ENCODE results near the gene LRRC47. TPM values are rescaled to one million over a fixed set of nuclear protein-coding genes. Genes with fewer than 3 reads are reported as not detected.

Gene LRRC47
- total and polyA plus RNA-seq, 2 of the 13 experiments (the other 11 are each of a cell fraction or from before 2014, with no cell fraction given), result 18.3 to 52.5 TPM

GRCh38 chr1:3785456-3786157, 10.7 kb downstream of the LRRC47 start (continued):
- 0 out of 2 replicates have a peak, but pooled peaks have one; percentile 20 for TF ChIP-seq HNF1B (CRISPR knock-in tag; IDR thresholded peaks at IDR 0.05)
- peak; percentile 69 for TF ChIP-seq XRCC5 (optimal IDR thresholded peaks at IDR 0.05; ENCODE audit: low read length)
- TF ChIP-seq ZNF687 (CRISPR knock-in tag; IDR thresholded peaks at IDR 0.05), result peak; percentile 42
- TF ChIP-seq, protein P1, sequence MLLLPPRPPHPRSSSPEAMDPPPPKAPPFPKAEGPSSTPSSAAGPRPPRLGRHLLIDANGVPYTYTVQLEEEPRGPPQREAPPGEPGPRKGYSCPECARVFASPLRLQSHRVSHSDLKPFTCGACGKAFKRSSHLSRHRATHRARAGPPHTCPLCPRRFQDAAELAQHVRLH (CRISPR knock-in tag; IDR thresholded peaks at IDR 0.05; ENCODE audit: borderline replicate concordance, low read depth), result 0 out of 2 replicates have a peak, but pooled peaks have one; percentile 13
- 0 out of 2 replicates have a peak, but pooled peaks have one; percentile 21 for TF ChIP-seq RXRB (CRISPR knock-in tag; IDR thresholded peaks at IDR 0.05; ENCODE audit: borderline replicate concordance)
- TF ChIP-seq, protein P2, sequence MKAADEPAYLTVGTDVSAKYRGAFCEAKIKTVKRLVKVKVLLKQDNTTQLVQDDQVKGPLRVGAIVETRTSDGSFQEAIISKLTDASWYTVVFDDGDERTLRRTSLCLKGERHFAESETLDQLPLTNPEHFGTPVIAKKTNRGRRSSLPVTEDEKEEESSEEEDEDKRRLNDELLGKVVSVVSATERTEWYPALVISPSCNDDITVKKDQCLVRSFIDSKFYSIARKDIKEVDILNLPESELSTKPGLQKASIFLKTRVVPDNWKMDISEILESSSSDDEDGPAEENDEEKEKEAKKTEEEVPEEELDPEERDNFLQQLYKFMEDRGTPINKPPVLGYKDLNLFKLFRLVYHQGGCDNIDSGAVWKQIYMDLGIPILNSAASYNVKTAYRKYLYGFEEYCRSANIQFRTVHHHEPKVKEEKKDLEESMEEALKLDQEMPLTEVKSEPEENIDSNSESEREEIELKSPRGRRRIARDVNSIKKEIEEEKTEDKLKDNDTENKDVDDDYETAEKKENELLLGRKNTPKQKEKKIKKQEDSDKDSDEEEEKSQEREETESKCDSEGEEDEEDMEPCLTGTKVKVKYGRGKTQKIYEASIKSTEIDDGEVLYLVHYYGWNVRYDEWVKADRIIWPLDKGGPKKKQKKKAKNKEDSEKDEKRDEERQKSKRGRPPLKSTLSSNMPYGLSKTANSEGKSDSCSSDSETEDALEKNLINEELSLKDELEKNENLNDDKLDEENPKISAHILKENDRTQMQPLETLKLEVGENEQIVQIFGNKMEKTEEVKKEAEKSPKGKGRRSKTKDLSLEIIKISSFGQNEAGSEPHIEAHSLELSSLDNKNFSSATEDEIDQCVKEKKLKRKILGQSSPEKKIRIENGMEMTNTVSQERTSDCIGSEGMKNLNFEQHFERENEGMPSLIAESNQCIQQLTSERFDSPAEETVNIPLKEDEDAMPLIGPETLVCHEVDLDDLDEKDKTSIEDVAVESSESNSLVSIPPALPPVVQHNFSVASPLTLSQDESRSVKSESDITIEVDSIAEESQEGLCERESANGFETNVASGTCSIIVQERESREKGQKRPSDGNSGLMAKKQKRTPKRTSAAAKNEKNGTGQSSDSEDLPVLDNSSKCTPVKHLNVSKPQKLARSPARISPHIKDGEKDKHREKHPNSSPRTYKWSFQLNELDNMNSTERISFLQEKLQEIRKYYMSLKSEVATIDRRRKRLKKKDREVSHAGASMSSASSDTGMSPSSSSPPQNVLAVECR (CRISPR knock-in tag; IDR thresholded peaks at IDR 0.05; ENCODE audit: borderline replicate concordance), result peak; percentile 31; the same call in 1 of the 2 replicates
- peak; percentile 22; the same call in 1 of the 2 replicates for TF ChIP-seq KDM2A (CRISPR knock-in tag; IDR thresholded peaks at IDR 0.05; ENCODE audit: borderline replicate concordance, low read depth)
